HG03025 (cell line): ENCODE data around the gene FOXE1.

Source experiments
- ATAC-seq: cut with Tn5 transposase; IDR thresholded peaks from one replicate; pipeline ENCODE4 v1.9.1; 2021; ENCODE audit warnings: mild to moderate bottlenecking, moderate library complexity; ENCODE audit not compliant: unreplicated experiment, low FRiP score

Gene FOXE1

DNA sequence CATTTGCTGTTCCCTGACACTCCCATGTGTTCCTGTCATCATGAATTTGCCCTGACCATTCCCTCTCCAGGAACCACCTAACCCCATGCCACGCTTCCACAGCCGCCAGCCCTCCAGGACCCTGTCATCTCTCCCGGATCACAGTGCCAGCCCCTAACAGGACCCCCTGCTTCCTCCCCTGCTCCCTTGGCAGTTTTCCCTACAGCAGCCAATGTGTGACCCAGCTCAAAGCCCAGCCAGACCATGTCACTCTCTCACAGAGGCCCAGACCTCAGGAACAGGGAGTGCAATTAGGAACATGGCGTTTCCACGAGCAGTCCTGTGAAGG, 8.1 kb downstream of the FOXE1 start:
- ATAC-seq = no peak

DNA sequence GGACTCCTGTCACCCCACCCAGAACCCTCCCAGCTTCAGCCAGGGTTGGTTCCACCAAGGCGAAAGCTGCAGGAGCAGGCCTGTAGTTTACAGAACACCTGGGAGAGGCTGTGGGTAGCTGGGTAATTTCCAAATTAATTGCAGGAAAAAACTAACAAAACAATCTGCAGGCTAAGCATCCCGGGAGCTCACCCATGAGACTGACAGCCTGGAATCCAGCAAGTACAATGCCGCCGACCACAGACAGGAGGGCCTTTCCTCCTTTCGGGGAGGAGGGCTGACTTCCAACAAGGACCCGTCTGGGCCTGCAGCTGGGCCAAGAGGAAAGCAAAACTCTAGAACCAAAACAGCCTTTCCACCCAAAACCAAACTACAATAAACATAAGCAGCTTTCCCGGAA, 10.3 kb downstream of the FOXE1 start:
- ATAC-seq = no peak

DNA sequence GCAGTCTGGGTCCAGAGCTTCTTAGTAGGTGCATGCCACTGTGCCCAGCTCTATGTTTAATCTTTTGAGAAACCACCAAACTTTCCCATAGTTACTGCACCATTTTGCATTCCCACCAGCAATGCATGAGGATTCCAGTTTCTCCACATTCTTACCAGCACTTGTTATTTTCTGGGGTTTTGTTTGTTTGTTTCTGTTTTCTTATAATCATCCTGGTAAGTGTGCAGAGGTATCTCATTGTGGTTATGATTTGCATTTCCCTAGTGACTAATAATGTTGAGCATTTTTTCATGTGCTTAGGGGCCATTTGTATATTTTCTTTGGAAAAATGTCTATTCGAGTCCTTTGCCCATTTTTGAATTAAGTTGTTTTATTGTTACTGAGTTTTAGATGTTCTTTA, 11.4 kb downstream of the FOXE1 start:
- no peak for ATAC-seq

DNA sequence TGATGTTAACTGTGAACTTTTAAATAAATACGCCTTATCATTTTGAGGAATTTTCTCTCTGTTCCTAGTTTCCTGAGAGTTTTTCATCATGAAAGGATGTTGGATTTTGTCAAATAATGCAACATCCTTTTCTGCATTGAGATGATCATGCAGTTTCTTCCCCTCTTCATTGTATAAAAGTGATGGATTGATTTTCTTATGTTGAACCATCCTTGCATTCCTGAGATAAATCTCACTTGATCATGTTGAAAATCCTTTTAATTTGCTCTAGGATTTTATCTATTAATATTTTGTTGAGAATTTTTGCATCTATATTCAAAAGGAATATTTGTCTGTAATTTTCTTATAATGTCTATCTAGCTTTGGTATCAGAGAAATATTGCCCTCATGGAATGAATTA, 13.3 kb downstream of the FOXE1 start:
- ATAC-seq = no peak

DNA sequence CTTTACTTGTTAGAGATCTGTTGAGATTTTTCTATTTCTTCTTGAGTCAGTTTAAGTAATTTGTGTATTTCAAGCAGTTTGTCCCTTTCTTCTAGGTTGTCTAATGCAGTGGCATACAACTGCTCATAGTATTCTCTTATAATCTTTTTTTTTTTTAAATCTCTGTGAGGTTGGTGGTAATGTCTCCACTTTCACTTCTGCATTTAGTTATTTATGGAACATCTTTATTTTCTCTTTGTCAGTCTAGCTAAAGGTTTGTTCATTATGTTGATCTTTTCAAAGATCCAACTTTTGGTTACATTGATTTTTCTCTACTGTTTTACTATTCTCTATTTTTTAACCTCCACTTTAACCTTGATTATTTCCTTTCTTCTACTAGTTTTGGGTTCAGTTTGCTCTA, 13.8 kb downstream of the FOXE1 start:
- ATAC-seq = no peak

DNA sequence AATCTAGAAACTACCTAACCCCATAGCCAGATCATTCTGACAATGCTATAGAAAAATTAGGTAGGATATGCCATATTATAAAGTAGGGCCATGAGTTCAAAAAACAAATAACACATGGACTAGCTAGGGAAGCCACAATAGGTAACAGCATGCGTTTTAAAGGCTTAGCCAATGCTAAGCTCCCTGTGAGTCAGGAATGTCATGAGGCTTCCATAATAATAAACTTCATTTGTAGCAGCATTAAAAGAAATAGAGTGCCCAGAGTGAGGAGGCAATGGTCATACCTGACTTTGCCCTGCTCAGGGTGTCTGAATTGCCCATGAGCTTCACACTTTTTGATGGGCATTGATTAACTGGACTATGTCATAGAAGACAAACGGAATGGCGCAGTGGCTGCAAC, 15.8 kb downstream of the FOXE1 start:
- no peak for ATAC-seq

DNA sequence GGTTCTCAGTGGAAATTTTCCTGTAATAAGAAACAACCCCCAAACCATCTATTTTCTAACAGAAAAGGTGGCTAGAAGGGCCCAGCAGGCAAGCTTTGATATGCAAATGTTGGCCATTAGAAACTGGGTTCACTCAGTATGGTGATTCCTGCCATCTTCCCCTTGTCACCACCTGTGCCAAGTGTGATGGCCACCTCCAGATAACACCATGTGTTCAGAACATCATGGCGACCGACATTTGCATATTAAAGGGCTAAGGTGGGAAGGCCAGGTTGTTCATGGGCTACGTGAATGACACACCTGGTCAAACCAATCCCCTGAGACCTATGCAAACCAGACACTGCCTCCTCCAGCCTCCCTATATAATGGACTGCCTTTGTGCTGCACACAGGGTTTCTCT, 20.4 kb downstream of the FOXE1 start:
- no peak for ATAC-seq

DNA sequence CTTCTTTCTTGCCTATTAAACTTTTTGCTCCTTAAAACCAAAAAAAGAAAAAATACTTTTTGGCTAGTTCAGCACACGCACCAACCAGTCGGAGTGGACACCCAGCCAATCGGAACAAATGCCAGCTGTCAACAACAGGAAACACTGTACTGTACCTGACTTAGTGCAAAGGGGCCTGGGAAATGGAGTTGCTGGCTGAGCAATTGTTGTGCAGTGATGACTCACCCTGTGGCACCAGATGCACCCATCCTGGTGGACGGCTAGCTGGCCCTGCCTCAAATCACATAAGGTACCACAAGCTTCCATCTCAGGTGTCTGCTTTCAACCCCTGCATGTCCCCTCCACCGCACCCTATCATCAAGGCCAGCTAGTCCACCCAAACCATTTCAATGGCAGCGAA, 20.9 kb downstream of the FOXE1 start:
- no peak for ATAC-seq

DNA sequence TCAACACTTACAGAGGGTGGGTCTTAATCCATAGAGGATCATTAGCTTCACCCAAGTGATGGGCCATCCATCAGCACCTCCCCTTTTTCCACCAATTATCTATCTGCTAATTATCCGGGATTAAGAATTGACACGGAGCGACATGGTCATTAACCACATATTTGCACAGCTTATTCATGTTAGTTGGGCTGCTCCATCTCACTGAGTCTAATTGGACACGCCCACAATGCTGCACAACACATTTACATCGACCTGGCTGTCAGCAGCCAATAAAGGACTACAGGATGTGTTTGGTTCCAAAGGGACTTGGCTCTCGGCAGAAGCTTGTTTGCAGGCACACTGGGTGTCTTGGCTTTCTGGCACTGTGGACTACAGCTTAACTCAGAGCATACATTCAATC, 21.6 kb downstream of the FOXE1 start:
- ATAC-seq = no peak

DNA sequence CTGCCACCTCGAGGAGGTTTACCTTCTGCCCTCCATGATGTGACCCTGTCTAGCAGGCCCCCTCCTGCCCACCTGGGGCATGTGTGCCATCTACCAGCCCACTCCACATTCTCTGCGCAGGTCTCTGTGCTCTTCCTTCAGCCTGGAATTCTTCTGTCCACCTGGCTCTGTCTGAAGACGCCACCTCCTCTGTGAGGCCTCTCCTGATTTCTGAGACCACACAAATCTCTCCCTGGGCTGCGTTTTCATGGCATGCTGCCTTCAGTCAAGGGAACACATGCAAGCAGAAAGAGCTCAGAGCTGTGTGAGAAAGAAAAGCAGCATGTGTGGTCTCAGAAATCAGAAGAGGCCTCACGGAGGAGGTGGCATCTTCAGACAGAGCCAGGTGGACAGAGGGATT, 22.1 kb downstream of the FOXE1 start:
- no peak for ATAC-seq

DNA sequence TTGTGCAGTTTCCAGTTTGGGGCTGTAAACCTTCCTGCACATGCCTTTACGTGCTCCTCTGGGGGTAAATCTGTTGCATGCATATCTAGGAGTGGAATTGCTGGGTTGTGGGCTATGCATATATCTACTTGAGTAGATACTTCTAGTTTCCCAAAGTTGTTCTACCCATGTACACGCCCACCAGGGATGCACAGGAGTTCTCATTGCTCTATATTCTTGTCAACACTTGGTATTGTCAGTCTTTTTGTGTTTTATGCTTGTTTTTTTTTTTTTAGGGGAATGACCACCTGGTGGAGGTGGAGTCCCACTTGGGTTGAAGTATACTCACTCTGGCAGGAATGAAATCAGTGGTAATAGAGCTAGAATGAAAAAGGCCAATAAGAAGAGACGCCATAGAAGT, 23.0 kb downstream of the FOXE1 start:
- no peak for ATAC-seq

DNA sequence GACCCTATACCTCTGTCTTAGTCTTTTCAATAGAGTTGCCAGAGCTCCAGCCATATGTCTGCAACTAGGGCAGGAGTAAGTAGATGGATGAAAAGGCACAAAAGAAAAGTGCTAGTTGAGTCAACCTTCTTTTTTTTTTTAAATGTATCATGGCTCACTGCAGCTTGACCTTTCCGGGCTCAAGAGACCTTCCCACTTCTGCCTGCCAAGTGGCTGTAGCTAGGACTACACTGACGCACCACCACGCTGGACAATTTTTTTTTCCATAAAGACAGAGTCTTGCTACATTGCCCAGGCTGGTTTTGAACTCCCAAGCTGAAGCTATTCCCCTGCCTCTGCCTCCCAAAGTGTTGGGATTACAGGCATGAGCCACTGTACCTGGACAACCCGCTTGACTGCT, 27.3 kb downstream of the FOXE1 start:
- no peak for ATAC-seq

DNA sequence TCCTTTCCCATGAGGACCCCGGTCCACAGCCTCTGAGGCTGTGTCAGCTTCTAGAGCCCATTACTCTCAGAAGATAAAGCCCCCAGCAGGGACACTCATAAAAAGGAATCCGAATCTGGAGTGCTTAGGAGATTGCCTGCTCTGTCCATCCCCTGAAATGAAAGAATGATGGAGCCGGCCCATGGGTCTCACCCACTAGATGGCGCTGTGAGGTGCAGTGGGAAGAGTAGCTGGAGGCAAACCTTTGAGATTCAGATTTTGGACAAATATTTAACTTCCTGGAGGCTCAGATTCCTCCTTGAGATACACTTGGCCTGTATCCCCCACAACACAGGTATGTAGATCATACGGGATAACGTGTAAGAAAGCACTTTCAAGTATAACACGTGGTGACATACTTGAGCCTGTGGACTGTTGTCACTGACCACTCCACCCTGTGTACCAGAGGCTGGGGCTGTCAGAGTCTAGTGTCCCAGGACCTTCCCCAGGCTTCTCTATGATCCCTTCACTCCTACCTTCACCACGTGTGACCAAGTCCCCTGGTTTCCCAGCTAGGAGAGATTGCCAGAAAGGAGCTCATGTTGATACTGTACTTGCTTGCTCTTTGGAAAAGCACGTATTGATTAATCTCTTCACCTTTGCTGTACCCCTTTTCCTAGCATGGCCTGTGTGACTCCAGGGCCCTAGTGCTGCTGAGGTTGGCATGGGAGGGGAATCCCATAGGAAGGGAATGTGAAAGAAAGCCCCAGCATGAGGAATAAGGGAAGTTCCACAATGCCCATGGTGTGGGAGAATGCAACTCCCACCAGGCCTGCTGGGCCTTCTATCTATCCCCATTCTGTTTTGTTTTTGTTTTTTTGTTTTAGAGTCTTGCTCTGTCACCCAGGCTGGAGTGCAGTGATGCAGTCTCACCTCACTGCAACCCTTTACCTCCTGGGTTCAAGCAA, 37.2 kb downstream of the FOXE1 start:
- ATAC-seq = no peak

DNA sequence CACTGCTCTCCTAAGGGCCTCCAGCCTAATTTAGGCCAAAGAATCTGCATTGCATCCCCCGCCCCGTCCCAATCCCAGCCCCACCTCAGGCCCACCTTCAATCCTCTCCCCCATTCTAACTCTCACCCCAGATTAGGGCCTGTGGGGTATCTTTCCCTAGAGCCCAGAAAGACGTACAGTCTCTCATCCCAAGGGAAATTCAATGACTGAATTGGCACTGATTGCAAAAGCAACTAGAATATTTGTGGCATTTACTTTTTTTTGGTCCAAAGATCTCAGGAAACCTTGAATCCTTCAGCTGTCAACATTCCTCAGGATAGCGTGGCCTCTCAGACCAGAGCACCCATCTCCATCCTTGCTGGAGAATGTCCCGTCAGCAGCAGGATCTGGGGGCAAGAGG, 38.7 kb downstream of the FOXE1 start:
- no peak for ATAC-seq

DNA sequence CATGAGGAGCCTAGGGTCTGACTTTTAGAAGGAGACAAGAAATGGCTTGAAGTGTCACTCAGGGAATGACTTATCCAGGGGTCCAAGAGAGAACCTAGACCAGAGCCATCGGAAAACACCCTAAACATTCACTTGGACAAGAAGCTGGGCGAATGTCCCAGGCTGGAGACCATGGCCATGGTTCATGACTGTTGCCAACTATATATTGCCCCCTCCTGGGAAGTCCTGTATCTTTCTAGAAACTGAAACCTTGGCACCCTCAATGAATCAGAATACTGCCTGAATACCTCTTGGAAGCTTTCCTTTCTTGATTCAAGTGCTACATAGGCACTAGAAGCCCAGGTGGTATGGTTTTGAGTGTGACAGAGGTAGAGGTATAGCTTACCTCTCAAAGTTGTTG, 39.4 kb downstream of the FOXE1 start:
- no peak for ATAC-seq

DNA sequence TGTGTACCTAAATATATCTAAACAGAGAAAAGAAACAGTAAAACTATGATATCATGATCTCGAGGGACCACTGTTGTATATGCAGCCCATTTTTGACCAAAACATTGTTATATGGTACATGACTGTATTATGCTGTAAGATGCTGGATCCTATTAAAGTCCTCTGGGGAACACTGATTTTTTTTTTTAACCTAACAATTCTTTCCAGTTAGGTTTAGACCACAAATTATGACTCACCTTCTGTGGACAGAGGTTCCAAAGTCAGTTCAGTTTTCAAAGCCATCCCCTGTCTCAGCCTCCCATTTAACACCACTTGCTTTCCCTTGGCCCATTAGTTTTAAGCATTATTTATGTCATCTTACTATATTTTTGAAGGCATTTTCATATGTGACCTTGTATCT, 42.2 kb downstream of the FOXE1 start:
- ATAC-seq = no peak

DNA sequence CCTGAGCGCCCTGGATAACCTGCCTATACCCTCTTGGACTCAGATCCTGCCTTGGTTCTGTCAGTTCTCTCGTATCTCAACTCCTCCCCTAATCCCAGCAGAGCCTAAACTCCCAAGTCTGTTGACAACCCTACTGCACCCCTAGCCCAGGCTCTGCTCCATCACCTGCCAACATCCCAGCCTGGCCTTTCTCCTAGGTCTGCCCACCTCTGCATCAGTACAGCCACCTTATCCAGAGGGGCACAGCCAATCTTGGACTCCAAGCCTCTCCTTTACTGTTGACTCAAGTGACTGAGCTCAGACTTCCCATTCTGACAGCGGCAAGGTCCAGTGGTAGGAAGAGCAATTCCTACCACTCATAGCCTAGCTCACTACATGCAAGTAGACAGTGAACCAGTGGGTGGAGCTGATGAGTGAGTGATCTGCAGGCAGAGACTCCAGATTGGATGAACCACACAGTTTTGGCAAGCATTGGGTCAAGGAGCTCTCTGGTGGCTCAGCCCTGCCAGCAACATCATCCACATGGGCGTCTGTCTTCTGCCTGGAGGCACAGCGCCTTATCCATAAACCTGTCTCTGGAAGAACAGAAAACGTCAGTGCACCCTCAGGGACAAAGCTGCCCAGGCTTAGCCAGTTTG, 42.8 kb downstream of the FOXE1 start:
- ATAC-seq = no peak

DNA sequence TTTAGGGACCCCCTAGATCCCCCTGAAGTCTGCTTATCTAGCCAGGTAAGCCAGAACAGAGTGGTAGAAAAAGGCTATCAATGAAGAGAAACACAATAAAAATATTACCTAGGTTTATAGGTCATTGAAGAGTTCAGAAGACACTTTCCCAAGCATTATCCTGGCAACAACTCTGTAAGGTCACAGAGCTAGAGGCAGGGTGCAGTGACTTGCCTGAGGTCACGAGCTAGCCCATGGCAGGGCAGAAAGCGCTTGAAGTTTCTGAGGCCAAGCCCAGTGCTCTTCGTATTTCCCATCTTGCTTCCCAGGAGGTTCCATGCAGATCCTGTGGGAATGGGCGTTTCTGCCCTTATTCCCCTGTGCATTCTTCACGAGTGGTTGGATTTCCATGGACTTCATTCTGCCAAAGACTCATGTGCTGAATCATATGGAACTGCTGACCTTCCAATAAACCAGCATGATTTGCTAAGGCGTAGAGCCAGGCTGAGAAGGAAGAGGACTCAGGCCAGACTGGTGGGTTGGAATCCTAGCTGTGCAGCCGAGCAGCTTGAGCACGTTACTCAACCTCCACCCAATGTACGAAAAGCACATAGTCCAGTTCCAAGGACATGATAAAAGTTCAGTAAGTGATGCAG, 47.2 kb downstream of the FOXE1 start:
- no peak for ATAC-seq

DNA sequence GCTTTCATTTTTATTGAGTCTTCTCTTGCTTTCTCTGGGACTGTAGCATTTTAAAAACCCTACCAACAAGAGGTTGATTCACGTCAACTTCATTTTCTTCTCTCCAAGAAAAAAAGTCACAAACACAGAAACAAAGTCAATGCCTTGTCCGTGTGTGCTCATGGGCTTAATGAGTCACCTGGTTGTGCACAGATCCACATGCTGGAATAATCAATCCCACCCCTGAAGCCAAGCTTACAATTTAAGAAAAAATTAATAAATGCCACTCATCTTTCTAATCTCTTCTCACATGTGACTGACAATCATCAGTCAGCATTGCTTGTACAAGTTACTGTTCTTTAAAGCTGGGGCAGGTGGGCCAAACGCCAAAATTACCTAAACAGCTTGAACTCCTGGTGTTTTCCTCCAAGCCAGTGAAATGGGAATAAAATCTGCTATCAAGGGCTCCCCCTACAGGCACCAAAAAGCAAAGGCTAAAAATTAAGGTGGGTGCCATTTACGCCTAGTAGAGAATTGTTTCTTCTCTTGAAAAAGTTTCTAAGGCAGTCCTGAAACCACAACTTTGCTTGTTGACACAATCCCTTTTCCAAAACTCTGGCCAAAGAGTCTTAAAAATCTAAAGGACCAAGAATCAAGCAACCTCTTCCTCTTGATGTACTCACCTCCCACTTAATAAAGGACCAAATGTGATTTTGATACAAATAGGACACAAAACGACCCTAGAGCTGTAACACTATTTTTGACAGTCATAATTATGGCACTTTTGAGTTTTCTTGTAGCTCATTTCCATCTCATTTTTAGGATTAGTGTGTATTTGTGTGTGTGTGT, 47.9 kb downstream of the FOXE1 start:
- ATAC-seq = no peak

DNA sequence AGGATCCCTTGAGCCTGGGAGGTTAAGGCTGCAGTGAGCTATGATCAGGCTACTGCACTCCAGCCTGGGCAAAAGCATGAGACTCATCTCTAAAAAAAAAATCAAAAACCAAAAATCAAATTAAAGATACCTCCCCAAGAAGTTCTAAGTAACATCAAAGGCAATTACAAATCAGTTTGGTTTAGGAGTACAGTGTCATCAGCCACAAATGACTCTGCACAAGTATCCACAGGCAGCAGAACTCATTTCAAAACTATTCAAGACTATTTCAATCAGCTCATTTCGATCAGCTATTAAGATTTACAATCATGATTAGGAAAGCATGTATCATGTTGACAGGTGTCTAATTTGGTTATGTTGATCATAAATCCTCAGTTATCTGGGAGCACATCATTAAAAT, 50.2 kb downstream of the FOXE1 start:
- ATAC-seq = no peak

DNA sequence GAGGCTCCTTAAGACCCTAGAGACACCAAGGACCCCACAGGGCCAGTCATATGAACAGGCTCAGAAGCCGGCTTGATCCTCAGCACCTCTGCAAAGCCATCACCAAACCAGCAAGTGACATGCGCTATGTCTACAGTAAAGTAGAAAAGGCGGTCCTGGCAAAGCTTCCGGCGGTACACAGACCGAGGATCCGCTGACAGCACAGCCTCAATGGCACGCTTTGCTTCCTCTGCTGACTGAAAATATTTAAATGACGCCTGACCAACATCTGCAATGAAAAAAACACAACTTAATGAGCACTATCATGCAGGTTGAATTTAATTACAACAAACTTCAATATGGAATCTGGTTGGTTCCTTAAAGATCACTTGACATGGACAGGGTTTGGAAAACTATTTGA, 51.7 kb downstream of the FOXE1 start:
- no peak for ATAC-seq
